IPS-15b (cell line): ENCODE results near the gene RBM23.
A peak's percentile ranks its signal among the peaks of the same experiment; 100 is the strongest.
"Not testable (repeated sequence)": the region's sequence is repeated elsewhere in the genome, so short reads cannot be mapped to it uniquely, and the experiment has no call there.

ENCODE experiments used
- H3K27me3 ChIP-seq: one replicate; pipeline ENCODE4 v1.6.1; 2013; ENCODE audit warnings: low read length; ENCODE audit not compliant: control insufficient read depth, insufficient read depth
- H3K36me3 ChIP-seq: one replicate; pipeline ENCODE4 v1.6.1; 2013; ENCODE audit warnings: low read length; ENCODE audit not compliant: control insufficient read depth, insufficient read depth
- H3K4me1 ChIP-seq: one replicate; pipeline ENCODE4 v1.6.1; 2013; ENCODE audit warnings: mild to moderate bottlenecking, low read length; ENCODE audit not compliant: control insufficient read depth, insufficient read depth
- H3K4me3 ChIP-seq: one replicate; pipeline ENCODE4 v1.5.1; 2013; ENCODE audit warnings: low read depth, low read length
- H3K9ac ChIP-seq: one replicate; pipeline ENCODE4 v1.6.1; 2013; ENCODE audit warnings: low read depth, mild to moderate bottlenecking, low read length
- H3K9me3 ChIP-seq: one replicate; pipeline ENCODE4 v1.6.1; 2013; ENCODE audit warnings: mild to moderate bottlenecking, low read length; ENCODE audit not compliant: control insufficient read depth, insufficient read depth

The RBM23 gene

DNA sequence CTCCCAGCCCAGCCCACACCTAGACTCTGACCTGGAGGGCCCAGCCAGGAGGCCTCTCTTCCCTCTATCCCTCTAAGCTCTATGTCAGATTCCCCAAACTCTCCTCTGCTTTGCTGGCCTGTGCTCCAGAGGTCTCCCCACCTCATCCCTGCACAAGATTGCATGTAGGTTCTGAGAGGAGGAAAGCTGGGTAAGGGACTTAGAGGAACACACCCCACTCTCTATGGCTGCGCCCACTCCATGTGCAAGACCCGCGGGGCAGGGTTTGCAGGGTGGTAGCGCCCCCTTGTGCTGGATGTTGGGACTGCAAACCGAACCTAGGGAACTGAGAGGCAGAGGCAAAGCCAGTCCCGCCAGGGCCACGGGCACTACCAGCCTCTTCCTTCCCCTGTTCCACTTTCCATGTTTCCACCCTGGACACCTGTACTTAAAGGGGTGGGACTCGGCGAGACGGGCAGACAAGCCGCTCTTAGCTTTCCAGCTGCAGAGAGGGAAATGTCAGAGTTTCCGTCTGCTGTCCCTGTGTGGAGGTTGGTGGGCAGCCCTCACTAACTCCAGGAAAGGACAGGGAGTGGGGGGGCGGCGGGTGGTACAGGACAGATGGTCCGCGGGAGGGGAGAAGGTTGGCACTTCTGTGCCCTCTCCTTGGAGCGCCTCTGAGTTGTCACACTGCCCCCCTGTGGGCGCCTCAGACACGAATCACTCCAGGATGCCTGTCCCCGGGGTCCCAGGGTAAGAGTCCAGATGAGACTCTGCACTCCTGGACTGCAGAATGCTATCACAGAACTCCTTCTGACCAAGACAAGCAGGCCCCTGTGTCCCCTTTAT is 65.8 kb downstream of the RBM23 start:
- Histone ChIP-seq H3K9ac (peak overlapping the region; percentile 49), H3K36me3 (no peaks in the 10 kb centered on the region), H3K27me3 (no peaks in the 10 kb centered on the region), H3K4me3 (peak overlapping the region; percentile 73), H3K4me1 (peaks cover 9% of the 10 kb centered on the region), H3K9me3 (no peaks in the 10 kb centered on the region)

DNA sequence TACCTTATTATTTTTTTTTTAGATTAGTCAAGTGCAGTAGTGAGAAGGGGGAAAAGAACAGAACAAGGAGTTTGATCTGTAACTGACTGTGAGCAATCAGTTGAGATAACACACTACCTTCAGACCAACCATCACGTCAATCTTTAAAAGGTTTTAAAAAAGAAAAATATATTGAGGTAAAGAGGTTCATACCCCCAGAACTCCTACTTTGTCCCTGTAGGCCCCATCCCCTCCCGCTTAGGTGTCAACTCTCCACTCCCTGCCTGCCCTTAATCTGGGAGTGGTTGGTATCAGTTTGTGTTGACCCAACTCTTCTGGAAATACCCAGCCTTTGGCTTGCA is 66.4 kb downstream of the RBM23 start:
- H3K4me1 ChIP-seq, result peaks cover 13% of the 10 kb centered on the region
- no peak overlapping the region for H3K4me3 ChIP-seq
- H3K9me3 ChIP-seq, result no peaks in the 10 kb centered on the region
- H3K36me3 ChIP-seq, result no peaks in the 10 kb centered on the region
- no peaks in the 10 kb centered on the region for H3K27me3 ChIP-seq
- H3K9ac ChIP-seq, result no peak overlapping the region

DNA sequence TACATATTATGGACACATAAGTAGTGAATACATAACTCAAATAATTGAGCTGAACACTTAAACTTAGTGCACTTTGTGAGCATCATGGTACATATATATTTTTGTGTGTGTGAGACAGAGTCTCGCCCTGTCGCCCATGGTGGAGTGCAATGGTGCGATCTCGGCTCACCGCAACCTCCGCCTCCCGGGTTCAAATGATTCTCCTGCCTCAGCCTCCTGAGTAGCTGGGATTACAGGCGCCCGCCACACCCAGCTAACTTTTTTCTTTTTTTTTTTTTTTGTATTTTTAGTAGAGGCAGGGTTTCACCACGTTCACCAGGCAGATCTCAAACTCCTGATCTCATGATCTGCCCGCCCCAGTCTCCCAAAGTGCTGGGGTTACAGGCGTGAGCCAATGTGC is 66.8 kb downstream of the RBM23 start:
- not testable (repeated sequence) for H3K36me3 ChIP-seq, H3K4me3 ChIP-seq, H3K27me3 ChIP-seq, H3K9ac ChIP-seq, H3K9me3 ChIP-seq
- peaks cover 13% of the 10 kb centered on the region for H3K4me1 ChIP-seq

DNA sequence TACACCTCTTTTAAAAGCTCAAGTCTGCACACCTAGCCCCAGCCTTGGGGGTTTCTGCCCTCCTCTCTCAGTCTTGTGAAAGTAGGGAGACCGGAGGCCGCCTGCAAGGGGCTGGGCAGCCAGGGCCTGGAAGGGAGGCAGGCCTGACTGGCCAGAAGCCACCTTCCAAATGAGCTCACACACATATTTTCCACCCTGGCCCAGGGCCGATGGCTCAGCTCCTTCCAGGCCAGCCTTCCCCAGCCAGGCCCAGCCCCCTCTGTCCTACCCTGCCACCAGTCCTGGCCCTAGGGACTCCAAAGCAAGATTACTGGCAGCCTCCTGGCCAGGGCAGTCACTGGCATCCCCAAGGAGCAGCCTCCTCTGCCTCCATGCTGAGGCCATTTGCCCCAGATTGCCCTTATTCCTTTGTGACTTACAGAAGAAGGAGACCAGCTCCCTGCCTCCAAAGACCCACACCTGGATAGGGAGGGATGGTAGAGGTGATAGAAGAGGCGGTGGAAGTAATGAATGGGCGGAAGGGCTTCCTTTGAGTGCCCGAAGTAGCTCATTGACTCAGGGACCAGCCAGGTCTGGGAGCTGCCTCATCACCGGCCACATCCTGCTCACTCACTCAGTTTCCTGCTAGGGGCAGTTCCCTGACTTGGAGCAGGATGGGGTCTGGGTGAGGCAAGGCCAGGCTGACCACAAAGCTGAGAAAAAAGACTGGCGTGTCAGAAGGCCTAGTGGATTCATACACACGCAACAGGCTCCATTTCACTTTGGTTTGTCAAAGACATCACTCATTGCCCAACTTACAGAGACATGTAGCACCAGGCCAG is 67.8 kb downstream of the RBM23 start:
- Histone ChIP-seq H3K36me3 (no peaks in the 10 kb centered on the region), H3K4me3 (no peak overlapping the region), H3K4me1 (peaks cover 13% of the 10 kb centered on the region), H3K9me3 (no peaks in the 10 kb centered on the region), H3K9ac (no peak overlapping the region), H3K27me3 (no peaks in the 10 kb centered on the region)

DNA sequence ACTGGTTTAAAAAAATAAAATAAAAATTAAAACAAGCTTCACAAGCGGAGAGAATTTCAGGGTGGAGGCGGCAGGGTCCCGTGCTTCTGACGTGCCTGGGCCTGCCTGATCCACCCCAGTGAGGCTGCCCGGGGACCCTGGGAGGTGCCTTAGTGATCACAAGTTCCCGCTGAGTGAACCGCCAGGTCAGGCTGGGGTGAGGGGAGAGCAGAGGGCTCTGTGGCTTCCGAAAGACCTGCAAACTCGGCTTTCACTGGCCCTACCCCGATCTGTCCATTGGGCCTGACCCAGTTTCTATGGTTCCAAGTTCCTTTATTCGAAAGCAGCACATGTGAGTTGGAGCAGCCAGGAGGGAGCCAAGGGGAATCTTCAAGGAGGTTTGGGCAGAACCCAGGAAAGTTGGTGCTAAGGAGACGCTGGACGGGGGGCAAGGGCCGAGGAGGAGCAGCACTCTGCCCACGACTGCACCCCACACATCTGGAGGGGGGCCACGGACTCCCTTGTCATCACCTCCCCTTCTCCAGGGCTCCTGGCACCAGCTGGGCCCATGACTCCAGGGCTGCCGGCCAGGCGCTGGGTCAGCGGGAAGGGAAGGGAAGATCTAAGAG is 69.6 kb downstream of the RBM23 start:
- H3K4me1 ChIP-seq, result peaks cover 13% of the 10 kb centered on the region
- H3K4me3 ChIP-seq, result no peak overlapping the region
- no peaks in the 10 kb centered on the region for H3K27me3 ChIP-seq
- H3K9me3 ChIP-seq, result no peaks in the 10 kb centered on the region
- H3K36me3 ChIP-seq, result peaks cover 10% of the 10 kb centered on the region
- no peak overlapping the region for H3K9ac ChIP-seq

DNA sequence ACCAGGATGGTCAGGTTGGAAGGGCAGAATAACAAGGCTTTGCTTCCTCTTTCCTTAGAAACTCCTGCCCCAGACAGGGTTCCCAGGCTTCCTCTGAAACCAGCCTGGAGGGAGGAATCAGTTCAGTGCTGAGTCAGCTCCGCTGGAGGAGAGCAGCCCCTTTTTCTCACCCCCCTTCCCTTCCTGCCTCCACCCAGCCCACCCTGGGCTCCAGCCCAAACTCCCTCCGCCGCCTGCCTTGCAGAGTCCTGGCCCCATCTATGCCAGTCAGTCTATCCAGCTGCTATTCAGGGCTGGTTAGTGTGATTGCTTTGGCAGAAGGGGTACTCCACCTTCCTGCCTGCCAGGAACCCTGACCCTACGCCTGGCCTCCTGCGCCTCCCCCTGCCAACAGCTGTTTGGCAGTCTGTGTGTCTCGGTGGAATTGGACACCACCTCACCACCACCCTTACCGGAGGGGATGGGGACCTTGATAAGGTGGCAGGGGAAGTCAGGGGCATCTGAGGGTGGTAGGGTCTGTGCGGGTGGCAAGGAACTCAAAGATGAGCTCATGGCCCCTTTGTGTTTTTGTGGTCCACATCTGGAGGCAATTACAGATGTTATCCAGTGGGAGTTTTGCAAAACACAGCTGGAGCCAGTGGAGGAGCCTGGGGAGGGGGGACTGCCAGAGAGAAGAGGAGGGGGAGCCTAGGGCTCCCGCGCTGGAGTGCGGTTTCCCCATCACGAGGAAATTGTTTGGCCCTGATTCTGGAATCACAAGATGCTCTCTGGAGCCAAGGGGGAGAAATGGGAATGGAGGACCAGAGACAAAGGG is 70.4 kb downstream of the RBM23 start:
- Histone ChIP-seq H3K27me3 (no peaks in the 10 kb centered on the region), H3K4me1 (peaks cover 13% of the 10 kb centered on the region), H3K36me3 (peaks cover 10% of the 10 kb centered on the region), H3K4me3 (no peak overlapping the region), H3K9me3 (no peaks in the 10 kb centered on the region), H3K9ac (no peak overlapping the region)

DNA sequence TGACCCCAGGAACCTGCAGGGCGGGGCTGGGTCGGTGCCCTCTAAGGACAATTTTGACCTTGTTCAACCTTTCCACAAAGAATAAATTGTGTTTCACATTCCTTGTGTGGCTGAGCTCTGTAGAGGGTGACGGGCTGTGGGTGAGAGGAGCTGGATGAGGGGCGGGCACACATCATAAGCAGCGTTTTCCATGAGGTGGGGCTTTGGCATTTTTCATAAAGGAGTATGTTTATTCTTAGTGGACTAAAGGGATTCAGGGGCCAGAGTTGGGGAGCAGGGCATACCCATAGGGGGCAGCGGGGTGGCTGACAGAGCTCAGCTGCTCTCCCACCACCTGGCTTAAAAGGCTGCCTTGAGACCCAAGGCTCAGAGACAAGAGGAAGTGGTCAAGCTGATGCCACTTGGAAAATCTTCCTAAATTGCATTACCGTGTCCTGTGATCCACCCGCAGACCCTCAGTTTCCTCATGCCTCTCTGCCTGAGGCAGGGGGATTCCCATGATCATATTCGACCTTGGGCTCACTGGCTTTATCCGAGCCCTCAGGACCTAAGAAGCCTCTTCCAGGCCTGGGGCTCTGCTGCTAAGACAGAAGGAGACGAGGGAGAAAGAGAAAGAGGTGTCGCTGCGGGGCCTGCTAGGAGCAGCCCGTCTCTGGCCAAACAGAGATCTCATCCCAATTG is 71.1 kb downstream of the RBM23 start:
- H3K9me3 ChIP-seq, result no peaks in the 10 kb centered on the region
- H3K4me3 ChIP-seq, result no peak overlapping the region
- peaks cover 12% of the 10 kb centered on the region for H3K4me1 ChIP-seq
- H3K27me3 ChIP-seq, result no peaks in the 10 kb centered on the region
- H3K36me3 ChIP-seq, result peaks cover 14% of the 10 kb centered on the region
- H3K9ac ChIP-seq, result peak overlapping the region; percentile 8

DNA sequence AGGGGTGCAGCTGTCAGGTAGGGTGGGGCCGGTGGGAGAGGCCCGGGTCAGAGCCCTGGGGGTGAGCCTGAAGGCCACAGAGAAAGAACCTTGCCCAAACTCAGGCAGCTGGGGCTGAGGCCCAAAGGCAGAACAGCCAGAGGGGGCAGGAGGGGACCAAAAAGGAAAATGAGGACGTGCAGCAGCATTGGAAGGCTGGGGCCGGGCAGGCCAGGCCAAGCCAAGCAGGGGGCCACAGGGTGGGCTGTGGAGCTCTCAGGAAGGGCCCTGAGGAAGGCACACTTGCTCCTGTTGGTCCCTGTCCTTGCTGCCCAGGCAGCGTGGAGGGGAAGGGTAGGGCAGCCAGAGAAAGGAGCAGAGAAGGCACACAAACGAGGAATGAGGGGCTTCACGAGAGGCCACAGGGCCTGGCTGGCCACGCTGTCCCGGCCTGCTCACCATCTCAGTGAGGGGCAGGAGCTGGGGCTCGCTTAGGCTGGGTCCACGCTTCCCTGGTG is 72.1 kb downstream of the RBM23 start:
- Histone ChIP-seq H3K4me1 (peaks cover 11% of the 10 kb centered on the region), H3K27me3 (no peaks in the 10 kb centered on the region), H3K9ac (no peak overlapping the region), H3K9me3 (no peaks in the 10 kb centered on the region), H3K4me3 (no peak overlapping the region), H3K36me3 (peaks cover 14% of the 10 kb centered on the region)

DNA sequence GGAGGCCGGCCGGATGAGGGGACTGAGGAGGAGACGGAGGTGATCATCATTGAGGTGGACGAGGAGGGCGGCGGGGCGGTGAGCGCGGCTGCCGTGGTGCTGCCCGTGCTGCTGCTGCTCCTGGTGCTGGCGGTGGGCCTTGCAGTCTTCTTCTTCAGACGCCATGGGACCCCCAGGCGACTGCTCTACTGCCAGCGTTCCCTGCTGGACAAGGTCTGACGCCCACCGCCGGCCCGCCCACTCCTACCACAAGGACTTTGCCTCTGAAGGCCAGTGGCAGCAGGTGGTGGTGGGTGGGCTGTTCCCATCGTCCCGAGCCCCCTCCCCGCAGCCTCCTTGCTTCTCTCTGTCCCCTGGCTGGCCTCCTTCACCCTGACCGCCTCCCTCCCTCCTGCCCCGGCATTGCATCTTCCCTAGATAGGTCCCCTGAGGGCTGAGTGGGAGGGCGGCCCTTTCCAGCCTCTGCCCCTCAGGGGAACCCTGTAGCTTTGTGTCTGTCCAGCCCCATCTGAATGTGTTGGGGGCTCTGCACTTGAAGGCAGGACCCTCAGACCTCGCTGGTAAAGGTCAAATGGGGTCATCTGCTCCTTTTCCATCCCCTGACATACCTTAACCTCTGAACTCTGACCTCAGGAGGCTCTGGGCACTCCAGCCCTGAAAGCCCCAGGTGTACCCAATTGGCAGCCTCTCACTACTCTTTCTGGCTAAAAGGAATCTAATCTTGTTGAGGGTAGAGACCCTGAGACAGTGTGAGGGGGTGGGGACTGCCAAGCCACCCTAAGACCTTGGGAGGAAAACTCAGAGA is 72.9 kb downstream of the RBM23 start:
- no peaks in the 10 kb centered on the region for H3K27me3 ChIP-seq
- no peak overlapping the region for H3K4me3 ChIP-seq
- no peaks in the 10 kb centered on the region for H3K9me3 ChIP-seq
- H3K4me1 ChIP-seq, result peaks cover 11% of the 10 kb centered on the region
- H3K9ac ChIP-seq, result no peak overlapping the region
- H3K36me3 ChIP-seq, result peaks cover 14% of the 10 kb centered on the region

DNA sequence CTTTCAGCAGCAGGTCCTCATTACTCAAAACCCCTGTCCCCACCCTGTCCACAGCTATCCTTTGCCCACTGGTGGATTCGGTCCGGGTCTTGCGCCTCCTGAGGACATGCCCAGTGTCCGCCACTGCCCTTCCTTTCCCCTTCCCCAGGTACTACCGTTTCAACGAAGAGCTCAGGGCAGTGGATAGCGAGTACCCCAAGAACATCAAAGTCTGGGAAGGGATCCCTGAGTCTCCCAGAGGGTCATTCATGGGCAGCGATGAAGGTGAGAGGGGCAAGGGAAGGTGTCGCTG is 73.9 kb downstream of the RBM23 start:
- no peaks in the 10 kb centered on the region for H3K9me3 ChIP-seq
- H3K4me3 ChIP-seq, result no peak overlapping the region
- no peaks in the 10 kb centered on the region for H3K27me3 ChIP-seq
- peaks cover 14% of the 10 kb centered on the region for H3K36me3 ChIP-seq
- no peak overlapping the region for H3K9ac ChIP-seq
- H3K4me1 ChIP-seq, result peaks cover 11% of the 10 kb centered on the region
